ENCODE measurements around the gene FOXE3.

The FOXE3 gene

GRCh38 chr1:47415728-47416318 is at the start of gene FOXE3:
FOXE3 (plus strand) TSS chr1:47416285; CDS start chr1:47416316, 31 bp downstream.
- no peak for DNase-seq (ENCODE audit: low read depth)

- DNase-seq (ENCODE audit: low read depth), result no peak
These were observed 48.4 kb upstream of the FOXE3 start for GRCh38 chr1:47367651-47368050.

- no peak for DNase-seq (ENCODE audit: low read depth)
These were observed 45.0 kb upstream of the FOXE3 start for GRCh38 chr1:47371016-47371517.

GRCh38 chr1:47374501-47374900 is 41.6 kb upstream of the FOXE3 start:
- no peak for DNase-seq (ENCODE audit: low read depth)

GRCh38 chr1:47378147-47378546 is 37.9 kb upstream of the FOXE3 start:
- DNase-seq (ENCODE audit: low read depth), result no peak

- no peak for DNase-seq (ENCODE audit: low read depth)
These were observed 35.4 kb upstream of the FOXE3 start for GRCh38 chr1:47380699-47381098.

- DNase-seq (ENCODE audit: low read depth), result no peak
These were observed 33.6 kb upstream of the FOXE3 start for GRCh38 chr1:47382399-47382983.

- DNase-seq (ENCODE audit: low read depth), result no peak
These were observed 32.0 kb upstream of the FOXE3 start for GRCh38 chr1:47384083-47384482.

- no peak for DNase-seq (ENCODE audit: low read depth)
These were observed 31.1 kb upstream of the FOXE3 start for GRCh38 chr1:47385020-47385419.

GRCh38 chr1:47386268-47386667 is 29.8 kb upstream of the FOXE3 start:
- no peak for DNase-seq (ENCODE audit: low read depth)

GRCh38 chr1:47388030-47388890 is 27.8 kb upstream of the FOXE3 start:
- DNase-seq (ENCODE audit: low read depth), result no peak

GRCh38 chr1:47388891-47389238 is 27.2 kb upstream of the FOXE3 start:
- DNase-seq (ENCODE audit: low read depth), result no peak

GRCh38 chr1:47389731-47390130 is 26.4 kb upstream of the FOXE3 start:
- no peak for DNase-seq (ENCODE audit: low read depth)

GRCh38 chr1:47390843-47391242 is 25.2 kb upstream of the FOXE3 start:
- no peak for DNase-seq (ENCODE audit: low read depth)

- no peak for DNase-seq (ENCODE audit: low read depth)
These were observed 22.9 kb upstream of the FOXE3 start for GRCh38 chr1:47393141-47393540.

GRCh38 chr1:47395433-47395832 is 20.7 kb upstream of the FOXE3 start:
- DNase-seq (ENCODE audit: low read depth), result no peak

- no peak for DNase-seq (ENCODE audit: low read depth)
These were observed 19.4 kb upstream of the FOXE3 start for GRCh38 chr1:47396671-47397196.

- DNase-seq (ENCODE audit: low read depth), result no peak
These were observed 16.8 kb upstream of the FOXE3 start for GRCh38 chr1:47399138-47399845.

GRCh38 chr1:47399846-47400155 is 16.3 kb upstream of the FOXE3 start:
- no peak for DNase-seq (ENCODE audit: low read depth)

- DNase-seq (ENCODE audit: low read depth), result no peak
These were observed 14.3 kb upstream of the FOXE3 start for GRCh38 chr1:47401761-47402160.

- DNase-seq (ENCODE audit: low read depth), result no peak
These were observed 13.5 kb upstream of the FOXE3 start for GRCh38 chr1:47402591-47402990.

GRCh38 chr1:47403321-47403910 is 12.7 kb upstream of the FOXE3 start:
- no peak for DNase-seq (ENCODE audit: low read depth)
